Neural cell (in vitro differentiated cells): ENCODE results near the gene POMT2. TPM values are rescaled to one million over a fixed set of nuclear protein-coding genes. Genes with fewer than 3 reads are reported as not detected.

Experiments used
- H2AFZ ChIP-seq: fragments of 200-600, 300-800 bp; sonication (generic), shearing (Covaris generic); 2 replicates; pipeline ENCODE4 v1.6.0; 2014; ENCODE audit warnings: low read depth, mild to moderate bottlenecking, antibody characterized with exemption, low read length, moderate library complexity
- H3F3A ChIP-seq: fragments of 200-600 bp; shearing (Covaris generic); 2 replicates; pipeline ENCODE4 v1.6.1; 2016; ENCODE audit warnings: mild to moderate bottlenecking, moderate library complexity, mixed read lengths, antibody characterized with exemption, low read length; ENCODE audit not compliant: insufficient read depth, poor library complexity, severe bottlenecking
- H3K27ac ChIP-seq: fragments of 200-600, 300-800 bp; sonication (generic), shearing (Covaris generic); 2 replicates; pipeline ENCODE4 v1.5.1; 2014; ENCODE audit warnings: mild to moderate bottlenecking, low read length, moderate library complexity
- H3K27me3 ChIP-seq: fragments of 300-800, 200-600 bp; sonication (generic), shearing (Covaris generic); 2 replicates; pipeline ENCODE4 v1.6.0; 2014; ENCODE audit warnings: mild to moderate bottlenecking, low read depth, low read length, moderate library complexity; ENCODE audit not compliant: insufficient read depth
- H3K36me3 ChIP-seq: fragments of 300-800, 200-600 bp; sonication (generic), shearing (Covaris generic); 2 replicates; pipeline ENCODE4 v1.5.1; 2014; ENCODE audit warnings: mild to moderate bottlenecking, antibody characterized with exemption, low read length, moderate library complexity; ENCODE audit not compliant: insufficient read depth
- H3K4me2 ChIP-seq: fragments of 300-800, 200-600 bp; sonication (generic), shearing (Covaris generic); 2 replicates; pipeline ENCODE4 v1.6.0; 2014; ENCODE audit warnings: mild to moderate bottlenecking, low read length
- H3K4me3 ChIP-seq: fragments of 300-800, 200-600 bp; sonication (generic), shearing (Covaris generic); 2 replicates; pipeline ENCODE4 v1.5.1; 2014; ENCODE audit warnings: mild to moderate bottlenecking, low read length, moderate library complexity
- H3K79me2 ChIP-seq: fragments of 200-600 bp; shearing (Covaris generic); replicated peaks from 2 replicates; pipeline ENCODE4 v1.6.0; 2014; ENCODE audit warnings: mild to moderate bottlenecking, low read length, moderate library complexity; ENCODE audit not compliant: insufficient read depth
- H3K9ac ChIP-seq: fragments of 300-800, 200-600 bp; sonication (generic), shearing (Covaris generic); 2 replicates; pipeline ENCODE4 v1.6.1; 2016; ENCODE audit warnings: mild to moderate bottlenecking, low read length, mixed read lengths
- H3K9me2 ChIP-seq: fragments of 200-600 bp; shearing (Covaris generic); 2 replicates; pipeline ENCODE4 v1.6.1; 2016; ENCODE audit warnings: mild to moderate bottlenecking, low read length, mixed read lengths; ENCODE audit not compliant: insufficient read depth
- H3K9me3 ChIP-seq: fragments of 200-600, 300-800 bp; sonication (generic), shearing (Covaris generic); 2 replicates; pipeline ENCODE4 v1.6.1; 2016; ENCODE audit warnings: mild to moderate bottlenecking, mixed run types, low read length, moderate library complexity, mixed read lengths
- H4K20me1 ChIP-seq: fragments of 200-600 bp; shearing (Covaris generic); 2 replicates; pipeline ENCODE4 v1.6.1; 2016; ENCODE audit warnings: mild to moderate bottlenecking, mixed run types; ENCODE audit not compliant: insufficient read depth
- CTCF ChIP-seq: fragments of 450-650 bp; IDR thresholded peaks from 2 replicates; pipeline ENCODE4 v1.5.1; 2014; ENCODE audit warnings: antibody characterized with exemption, mild to moderate bottlenecking, moderate library complexity; ENCODE audit not compliant: poor library complexity, severe bottlenecking
- EP300 ChIP-seq: fragments of 450-650 bp; conservative IDR thresholded peaks from 2 replicates; pipeline ENCODE4 v1.6.1; 2014; ENCODE audit warnings: antibody characterized with exemption, mild to moderate bottlenecking, moderate library complexity; ENCODE audit not compliant: poor library complexity, severe bottlenecking
- EZH2 ChIP-seq: fragments of 200-600, 300-800 bp; shearing (Covaris generic), sonication (generic); IDR thresholded peaks from 2 replicates; pipeline ENCODE4 v1.6.1; 2014; ENCODE audit warnings: antibody characterized with exemption, low read length, borderline replicate concordance, mild to moderate bottlenecking; ENCODE audit not compliant: insufficient read depth, poor library complexity, severe bottlenecking
- MXI1 ChIP-seq: fragments of 450-650 bp; conservative IDR thresholded peaks from 2 replicates; pipeline ENCODE4 v1.6.1; 2014; ENCODE audit warnings: antibody characterized with exemption, mild to moderate bottlenecking; ENCODE audit not compliant: poor library complexity, severe bottlenecking
- POLR2AphosphoS5 ChIP-seq: IDR thresholded peaks from 2 replicates; pipeline ENCODE4 v1.6.1; 2012
- RAD21 ChIP-seq: fragments of 450-650 bp; conservative IDR thresholded peaks from 2 replicates; pipeline ENCODE4 v1.6.1; 2014; ENCODE audit warnings: antibody characterized with exemption, mild to moderate bottlenecking, moderate library complexity
- REST ChIP-seq: IDR thresholded peaks from 2 replicates; pipeline ENCODE4 v1.6.1; 2012; ENCODE audit warnings: borderline replicate concordance
- SMC3 ChIP-seq: fragments of 450-650 bp; conservative IDR thresholded peaks from 2 replicates; pipeline ENCODE4 v1.6.1; 2014; ENCODE audit warnings: antibody characterized with exemption, mild to moderate bottlenecking, moderate library complexity; ENCODE audit not compliant: poor library complexity
- TAF1 ChIP-seq: IDR thresholded peaks from 2 replicates; pipeline ENCODE4 v1.6.1; 2012; ENCODE audit warnings: low read depth
- polyA plus RNA-seq: library from polyadenylated mRNA; depleted of rRNA; stranded (reverse); fragments of >200 nt; gene quantifications from 2 replicates; pipeline ENCODE4 v1.2.3, GENCODE V29; 2014

Gene POMT2
- polyA plus RNA-seq, 1 donor from 2014 or later, result 9.6 TPM

GRCh38 chr14:77250927-77251326 is 69.8 kb downstream of the POMT2 start:
- Histone ChIP-seq H3K4me3 (no peak overlapping the region), H3K9me2 (no peaks in the 10 kb centered on the region), H3F3A (no peaks in the 10 kb centered on the region), H3K36me3 (peaks cover 5% of the 10 kb centered on the region), H3K79me2 (no peaks in the 10 kb centered on the region), H3K27me3 (no peaks in the 10 kb centered on the region), H4K20me1 (no peaks in the 10 kb centered on the region), H2AFZ (no peak overlapping the region), H3K9me3 (no peaks in the 10 kb centered on the region), H3K9ac (no peak overlapping the region), H3K4me2 (no peak overlapping the region), H3K27ac (no peak overlapping the region)
- TF ChIP-seq SMC3 (no peak), CTCF (no peak), RAD21 (no peak), TAF1 (no peak), EZH2 (no peak), EP300 (no peak), MXI1 (no peak), POLR2AphosphoS5 (no peak)

- Histone ChIP-seq H3K27ac (no peak overlapping the region), H2AFZ (no peak overlapping the region), H4K20me1 (no peaks in the 10 kb centered on the region), H3K4me3 (no peak overlapping the region), H3K36me3 (peaks cover 5% of the 10 kb centered on the region), H3F3A (no peaks in the 10 kb centered on the region), H3K9ac (no peak overlapping the region), H3K9me2 (no peaks in the 10 kb centered on the region), H3K9me3 (no peaks in the 10 kb centered on the region), H3K79me2 (no peaks in the 10 kb centered on the region), H3K27me3 (no peaks in the 10 kb centered on the region), H3K4me2 (no peak overlapping the region)
- TF ChIP-seq CTCF (no peak), EP300 (no peak), EZH2 (no peak), REST (no peak), TAF1 (no peak), POLR2AphosphoS5 (no peak), MXI1 (no peak), SMC3 (no peak), RAD21 (no peak)
Observed at GRCh38 chr14:77249286-77249685, 71.4 kb downstream of the POMT2 start.
